Measurements from ENCODE around the gene CNTNAP2. TPM values are rescaled to one million over a fixed set of nuclear protein-coding genes. Genes with fewer than 3 reads are reported as not detected.

CNTNAP2 gene
- total RNA-seq, 1 donor from 2014 or later, result not detected

DNA sequence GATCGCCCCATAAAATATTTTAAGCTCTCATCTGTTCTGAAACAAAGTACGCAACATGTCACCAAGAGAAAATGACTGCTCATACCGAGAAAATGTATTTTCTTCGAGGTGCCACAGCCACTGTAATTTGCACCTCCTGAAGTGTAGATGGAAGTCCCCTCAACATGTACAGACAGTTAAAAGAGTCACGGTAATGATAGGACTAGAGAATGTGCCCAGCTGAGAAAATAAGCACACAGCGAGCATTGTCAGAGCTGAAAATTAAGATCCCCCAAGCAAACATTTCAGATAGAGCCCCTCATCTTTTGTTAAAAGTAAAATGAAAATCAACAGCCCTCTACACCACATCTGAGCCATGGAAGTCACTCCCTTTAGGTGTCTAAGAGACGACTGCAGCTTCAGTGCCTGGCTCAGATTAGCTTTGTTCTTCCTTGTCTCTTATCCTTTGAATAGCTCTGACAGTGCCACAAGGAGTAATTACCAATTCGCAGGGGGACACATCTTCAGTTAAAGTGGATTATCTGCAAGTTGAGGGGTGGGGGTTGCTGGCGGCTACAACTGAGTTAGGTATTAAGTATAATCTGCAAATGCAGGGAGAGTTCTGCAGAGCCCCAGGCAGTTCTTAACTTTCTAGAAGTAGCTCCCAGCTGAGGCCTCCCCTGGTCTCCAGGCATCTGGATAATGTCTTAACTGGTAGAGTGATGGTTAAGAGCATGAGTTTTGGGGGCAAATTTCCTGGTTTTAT is 2251.3 kb downstream of the CNTNAP2 start:
- intact Hi-C loops (cut with micrococcal nuclease), result no loop called here

DNA sequence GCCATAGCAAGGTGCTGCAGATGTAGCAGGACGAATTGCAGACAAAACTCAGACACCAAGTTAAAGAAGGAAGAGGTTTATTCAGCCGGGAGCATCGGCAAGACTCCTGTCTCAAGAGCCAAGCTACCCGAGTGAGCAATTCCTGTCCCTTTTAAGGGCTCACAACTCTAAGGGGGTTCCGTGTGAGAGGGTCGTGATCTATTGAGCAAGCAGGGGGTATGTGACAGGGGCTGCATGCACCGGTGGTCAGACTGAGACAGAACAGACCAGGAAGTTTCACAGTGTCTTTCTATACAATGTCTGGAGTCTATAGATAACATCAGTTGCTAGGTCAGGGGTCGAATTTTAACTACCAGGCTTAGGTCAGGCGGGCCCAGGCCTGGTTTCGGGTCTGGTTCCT is 2252.0 kb downstream of the CNTNAP2 start:
- intact Hi-C loops (cut with micrococcal nuclease), result no loop called here

DNA sequence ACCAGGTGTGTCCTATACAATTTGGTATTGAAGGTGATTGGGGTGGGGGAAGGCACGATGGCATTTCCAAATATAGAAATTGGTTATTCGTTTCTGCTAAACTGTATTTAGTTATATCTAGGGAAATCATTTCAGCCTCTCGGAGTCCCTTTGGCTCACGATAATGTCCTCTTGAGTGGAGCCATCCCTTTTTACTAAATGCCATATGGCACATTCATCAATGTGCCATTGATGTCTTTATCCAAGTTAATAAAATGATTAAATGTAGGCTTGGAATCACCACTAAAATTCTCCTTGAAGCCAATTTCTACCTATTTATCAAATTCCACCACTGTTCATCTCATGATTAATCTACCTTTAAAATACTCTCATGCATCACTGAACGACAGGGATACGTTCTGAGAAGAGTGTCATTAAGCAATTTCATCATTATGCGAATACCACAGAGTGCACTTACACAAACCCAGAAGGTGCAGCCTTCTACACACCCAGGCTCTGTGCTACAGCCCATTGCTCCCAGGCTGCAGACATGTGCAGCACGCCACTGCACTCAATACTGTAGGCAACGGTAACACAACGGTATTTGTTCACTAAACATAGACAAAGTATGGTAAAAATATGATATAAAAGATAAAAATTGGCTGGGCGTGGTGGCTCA is 2254.8 kb downstream of the CNTNAP2 start:
- intact Hi-C loops (cut with micrococcal nuclease), result no loop called here

DNA sequence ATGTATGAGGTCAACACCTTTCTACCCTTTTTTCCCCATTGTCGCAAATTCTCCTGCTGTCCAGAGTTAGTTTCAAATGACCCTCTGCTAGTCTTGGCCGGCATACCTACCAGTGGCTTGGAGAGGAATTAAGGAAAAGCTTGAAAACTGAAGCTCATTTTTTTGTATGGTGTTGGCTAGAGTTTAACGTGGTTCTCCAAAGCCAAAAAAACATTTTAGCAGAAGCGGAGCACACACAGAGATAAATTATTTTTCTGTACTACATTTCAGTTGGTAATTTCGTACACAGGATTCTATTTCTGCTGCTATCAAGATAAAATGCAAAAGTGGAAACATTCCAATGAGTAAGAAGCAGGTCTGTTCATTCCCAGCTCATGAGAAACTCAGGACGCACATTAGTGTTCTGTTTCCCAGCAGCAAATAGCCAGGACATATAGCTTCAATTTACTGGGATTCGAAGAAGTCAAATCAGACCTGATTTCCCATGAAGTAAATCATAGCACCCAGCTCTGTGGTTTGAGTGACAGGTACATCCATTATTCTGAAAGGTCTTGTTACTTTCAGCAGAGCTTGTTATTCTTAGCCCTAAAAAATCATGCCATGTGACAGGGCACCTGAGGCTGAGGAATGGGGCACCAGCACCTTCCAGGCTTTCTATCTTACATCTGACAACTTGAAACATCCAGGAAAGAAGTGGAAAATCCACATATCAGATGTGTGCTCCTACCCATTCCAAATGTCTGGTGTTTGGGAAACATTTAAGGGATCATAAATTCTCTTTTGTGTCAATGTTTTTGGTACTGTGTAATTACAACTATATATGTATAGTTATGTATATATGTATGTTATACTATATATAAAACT is 2258.0 kb downstream of the CNTNAP2 start:
- intact Hi-C loops (cut with micrococcal nuclease), result no loop called here

DNA sequence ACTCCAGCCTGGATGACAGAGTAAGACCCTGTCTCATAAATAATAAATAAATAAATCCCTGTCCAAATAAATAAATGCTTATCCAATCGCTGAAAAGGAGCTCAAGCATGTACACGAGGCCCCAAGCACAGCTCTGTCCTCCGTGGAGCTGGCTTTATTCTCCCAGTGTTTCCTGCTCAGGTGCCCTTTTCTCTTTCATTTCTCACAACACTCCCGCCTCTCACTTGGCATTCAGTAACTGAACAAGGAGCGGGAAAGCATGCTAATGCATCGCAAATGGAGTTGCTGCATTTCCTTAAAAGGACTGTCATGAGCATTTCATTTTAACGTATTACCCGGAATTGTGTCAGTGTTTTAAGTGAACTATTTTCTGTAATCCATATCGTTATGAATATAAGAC is 2263.1 kb downstream of the CNTNAP2 start:
- intact Hi-C loops (cut with micrococcal nuclease), result no loop called here

DNA sequence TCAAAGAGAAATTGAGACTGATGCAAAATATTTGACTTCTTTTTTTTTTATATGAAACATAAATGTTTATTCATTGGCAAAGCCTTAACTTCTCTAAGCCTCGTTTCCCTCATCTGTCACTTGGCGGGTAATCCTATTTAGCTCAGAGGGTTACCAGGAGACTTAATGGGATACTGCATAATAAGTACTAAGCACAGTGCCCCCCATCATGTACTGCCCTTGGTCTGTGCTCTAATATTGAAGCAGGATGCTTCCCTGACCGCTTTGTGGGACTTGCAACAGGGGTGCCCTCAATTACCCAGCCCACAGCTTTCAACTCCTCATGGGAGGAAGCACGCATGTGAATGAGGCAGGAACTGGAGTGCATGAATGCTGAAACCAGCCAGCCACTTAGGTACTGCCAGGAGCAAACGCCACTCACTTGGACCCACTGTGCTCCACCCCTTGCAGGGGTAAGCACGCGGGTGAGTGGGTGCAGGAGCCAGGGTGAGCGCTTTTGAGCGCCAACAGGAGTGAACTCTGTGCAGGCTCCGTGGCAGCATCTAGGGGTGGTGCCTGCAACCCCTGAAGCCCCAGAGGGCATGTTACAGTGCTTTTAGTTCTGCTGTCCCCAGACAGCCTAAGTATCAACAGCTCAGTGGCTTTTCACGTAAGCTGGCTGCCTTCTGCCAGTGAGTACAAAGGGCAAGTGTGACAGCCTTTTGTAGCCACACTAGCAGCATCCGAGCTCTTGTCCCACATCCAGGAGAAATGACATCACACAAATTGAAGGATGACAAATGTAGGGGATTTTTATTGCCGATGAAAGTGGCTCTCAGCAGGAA is 2264.2 kb downstream of the CNTNAP2 start:
- intact Hi-C loops (cut with micrococcal nuclease), result no loop called here

DNA sequence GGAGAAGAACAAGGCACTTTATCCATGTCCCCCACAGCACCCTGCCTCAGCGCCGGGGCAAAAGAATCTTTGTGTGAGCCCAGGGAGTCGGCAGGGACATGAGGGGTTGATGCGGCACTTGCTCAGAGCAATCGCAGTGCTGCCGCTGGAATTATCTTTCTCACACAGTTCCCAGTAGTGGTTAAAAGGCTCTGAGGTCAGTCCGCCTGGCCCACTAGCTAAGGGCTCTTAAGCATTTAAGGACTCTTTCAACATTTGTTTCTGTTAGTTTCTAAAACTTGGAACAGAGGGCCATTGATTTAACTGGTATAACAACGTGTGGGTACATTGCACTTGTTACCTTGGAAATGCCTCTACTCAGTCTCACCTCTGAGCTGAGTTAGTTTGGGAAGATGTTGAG is 2266.0 kb downstream of the CNTNAP2 start:
- intact Hi-C loops (cut with micrococcal nuclease), result no loop called here

DNA sequence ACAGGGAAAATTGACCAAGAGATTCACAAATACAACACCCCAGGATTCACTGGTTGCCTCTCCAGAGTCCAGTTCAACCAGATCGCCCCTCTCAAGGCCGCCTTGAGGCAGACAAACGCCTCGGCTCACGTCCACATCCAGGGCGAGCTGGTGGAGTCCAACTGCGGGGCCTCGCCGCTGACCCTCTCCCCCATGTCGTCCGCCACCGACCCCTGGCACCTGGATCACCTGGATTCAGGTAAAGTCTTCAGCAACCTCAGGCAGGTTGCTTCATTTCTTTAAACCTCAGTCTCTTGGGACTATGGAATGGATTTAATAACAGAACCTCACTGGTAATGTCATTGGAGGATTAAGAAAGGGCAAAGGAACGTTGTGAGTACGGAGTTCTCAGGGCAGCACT is 2267.1 kb downstream of the CNTNAP2 start:
- intact Hi-C loops (cut with micrococcal nuclease), result no loop called here

DNA sequence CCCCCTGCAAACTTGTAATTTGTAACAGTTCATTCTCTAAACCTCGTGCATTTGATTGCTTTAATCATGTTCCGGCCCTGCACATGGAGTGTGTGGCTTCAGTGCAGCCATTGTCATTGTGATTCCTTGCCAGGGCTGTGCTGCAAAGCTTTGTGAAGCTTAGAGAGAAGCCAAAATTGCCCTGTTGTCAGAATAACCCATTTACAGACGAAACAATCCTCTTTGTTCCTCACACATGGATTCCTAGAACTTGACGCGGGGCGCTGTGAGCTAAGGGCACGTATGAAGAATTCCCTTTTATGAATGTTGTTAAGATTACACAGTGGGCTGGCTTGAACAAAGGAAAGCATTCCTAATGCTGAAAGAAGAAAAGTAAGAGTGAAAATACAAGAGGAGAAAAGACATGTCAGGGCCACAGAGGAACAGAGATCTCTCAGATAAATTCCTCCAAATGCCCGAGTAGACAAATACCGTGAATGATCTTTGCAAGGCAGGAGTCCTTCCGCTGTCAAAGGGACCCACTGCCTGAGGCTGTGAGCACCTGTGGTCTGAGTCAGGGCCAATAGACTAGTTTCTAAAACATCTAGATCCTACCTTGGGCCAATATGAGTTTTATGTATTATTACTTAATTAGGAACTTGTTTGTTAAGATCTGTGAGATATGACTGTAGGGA is 2268.5 kb downstream of the CNTNAP2 start:
- intact Hi-C loops (cut with micrococcal nuclease), result no loop called here

DNA sequence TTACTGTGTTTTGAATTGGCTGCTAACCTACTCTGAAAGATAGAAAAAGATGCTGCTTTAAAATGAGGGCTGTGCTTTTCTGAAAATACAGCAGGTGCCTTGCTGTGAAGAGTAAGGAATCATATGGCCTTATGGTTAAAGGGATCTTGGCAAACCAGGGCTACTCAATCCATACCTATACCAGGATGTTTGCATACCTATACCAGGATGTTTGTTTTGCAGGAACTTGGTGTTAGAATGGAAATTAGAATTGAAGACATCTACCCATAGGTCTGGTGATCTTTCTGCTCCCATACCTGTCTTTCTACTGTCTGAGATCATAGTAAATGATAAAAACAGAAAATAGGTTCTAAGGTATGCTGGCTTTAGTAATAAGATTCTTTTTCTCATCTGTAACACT is 2273.8 kb downstream of the CNTNAP2 start:
- intact Hi-C loops (cut with micrococcal nuclease), result no loop called here

DNA sequence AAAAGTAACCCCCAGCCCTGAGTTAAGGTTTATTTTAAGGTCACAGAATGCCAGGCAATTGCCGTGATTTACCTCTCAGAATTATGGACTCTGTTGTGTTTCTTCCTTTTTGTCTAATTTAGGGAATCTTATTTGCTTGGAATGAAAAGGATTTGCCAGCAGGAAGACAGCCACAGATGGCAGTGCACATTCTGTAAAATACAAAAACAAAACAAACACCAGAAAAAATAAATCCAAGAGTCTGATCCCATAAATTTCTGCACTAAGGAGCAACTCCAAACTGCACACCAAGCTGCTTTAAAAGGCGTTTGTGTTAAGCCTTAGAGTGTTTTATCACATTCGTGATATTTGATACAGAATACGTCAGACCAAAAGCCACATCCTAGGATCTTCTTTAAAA is 2275.0 kb downstream of the CNTNAP2 start:
- intact Hi-C loops (cut with micrococcal nuclease), result no loop called here

DNA sequence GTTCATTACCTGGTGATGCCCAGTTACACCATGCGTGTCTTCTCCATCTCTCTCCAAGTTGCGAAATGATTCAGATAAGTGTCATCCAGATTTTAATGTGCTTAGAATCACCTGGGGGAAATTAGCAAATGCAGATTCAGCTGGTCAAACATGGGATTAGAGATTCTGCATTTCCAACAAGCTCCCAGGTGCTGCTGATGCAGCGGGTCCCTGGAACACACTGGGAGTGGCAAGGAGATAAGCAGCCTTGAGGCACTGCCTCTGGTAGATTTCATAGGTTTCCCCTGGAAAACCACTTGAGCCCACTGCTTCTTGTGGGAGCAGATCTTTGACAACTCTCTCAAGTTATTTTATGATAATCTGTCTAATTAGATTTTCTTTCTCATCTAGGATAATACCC is 2278.0 kb downstream of the CNTNAP2 start:
- intact Hi-C loops (cut with micrococcal nuclease), result no loop called here

DNA sequence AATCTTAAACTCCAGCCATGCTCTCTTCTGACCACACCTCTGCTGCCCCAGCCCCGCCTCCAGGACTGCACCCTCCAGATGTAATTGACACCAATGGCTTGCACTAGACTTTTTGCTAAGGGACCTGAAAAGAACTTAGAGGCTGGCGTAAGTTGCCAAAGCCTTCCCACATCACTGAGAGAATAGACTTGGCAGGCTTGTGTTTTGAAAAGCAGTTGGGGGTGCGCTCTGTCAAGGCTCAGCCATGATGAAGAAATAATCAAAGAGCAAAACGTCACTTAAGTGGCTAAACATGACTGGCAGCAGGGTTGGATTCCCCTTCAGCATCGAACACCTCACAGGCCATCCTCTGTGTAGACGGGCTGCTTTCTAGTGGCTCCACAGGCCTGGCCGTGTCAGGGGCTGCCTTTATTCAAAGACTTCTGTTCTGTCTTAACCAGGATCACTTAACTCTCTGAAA is 2278.8 kb downstream of the CNTNAP2 start:
- intact Hi-C loops (cut with micrococcal nuclease), result no loop called here

DNA sequence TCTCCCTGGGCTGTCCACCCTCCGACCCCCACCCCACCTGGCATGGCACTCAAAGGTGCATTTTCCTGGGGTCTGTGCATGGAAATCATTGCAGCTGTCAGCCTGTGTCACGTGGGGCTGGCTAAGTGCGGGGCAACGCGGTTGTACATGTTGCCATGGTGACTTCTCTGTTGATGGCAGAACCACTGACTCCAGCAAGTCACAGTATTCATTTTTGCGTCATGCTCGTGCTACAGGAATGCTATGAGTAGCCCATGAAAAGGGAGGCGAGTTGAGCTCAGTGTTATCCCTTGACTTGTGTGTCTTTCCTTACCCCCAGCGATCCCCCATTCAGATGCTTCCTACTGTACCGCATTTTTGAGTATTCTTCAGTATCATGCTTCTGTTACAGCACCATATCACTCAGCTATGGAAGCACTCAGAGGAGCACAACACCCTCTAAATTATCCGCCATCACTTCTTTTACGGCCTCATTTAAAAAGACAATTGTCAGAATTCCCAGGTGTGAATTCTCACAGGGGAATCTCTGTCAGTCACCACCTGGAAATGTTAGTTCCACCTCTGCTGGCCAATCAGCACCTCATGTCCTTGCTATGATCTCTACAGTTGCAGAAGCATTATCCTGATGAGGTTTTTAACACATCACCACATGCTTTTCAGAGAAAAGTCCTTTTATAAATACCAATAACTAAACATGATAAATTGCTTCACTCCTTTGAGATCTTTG is 2279.6 kb downstream of the CNTNAP2 start:
- intact Hi-C loops (cut with micrococcal nuclease), result no loop called here

DNA sequence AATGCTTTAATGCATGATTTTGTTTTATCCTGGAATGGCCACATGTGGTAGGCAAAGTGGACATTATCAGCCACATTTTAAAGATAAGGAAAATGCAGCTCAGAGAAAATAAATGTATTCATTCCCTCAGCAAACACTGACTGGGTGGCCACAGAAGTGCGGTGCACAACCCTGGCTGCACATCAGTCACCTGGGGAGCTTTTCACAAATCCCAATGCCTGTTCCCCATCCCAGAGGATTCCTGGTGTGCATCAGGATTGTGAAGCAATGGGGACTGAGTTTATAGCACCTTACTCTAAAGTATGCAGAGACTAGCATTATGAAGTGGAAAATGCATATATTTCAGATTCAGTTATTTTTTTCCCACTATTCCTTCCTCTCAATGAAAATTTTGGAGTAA is 2280.5 kb downstream of the CNTNAP2 start:
- intact Hi-C loops (cut with micrococcal nuclease), result no loop called here

DNA sequence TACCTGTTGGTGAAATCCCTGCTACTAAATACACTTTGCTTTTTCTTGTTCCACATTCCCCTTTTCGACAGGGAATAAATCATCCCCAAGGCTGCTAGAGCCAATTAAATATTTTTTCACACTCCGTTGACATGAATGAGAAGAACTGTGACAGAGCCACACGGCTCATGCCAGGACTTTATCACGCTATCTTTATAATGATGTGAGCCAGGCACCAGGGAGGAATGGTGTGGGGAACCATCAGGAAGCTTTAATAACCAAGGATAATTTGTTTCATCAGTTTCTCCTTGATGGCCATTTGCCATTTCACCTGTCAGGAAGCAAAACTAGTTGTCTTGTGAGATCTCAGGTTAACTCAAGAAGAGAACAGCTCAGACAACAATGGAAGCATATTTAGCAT is 2280.9 kb downstream of the CNTNAP2 start:
- intact Hi-C loops (cut with micrococcal nuclease), result no loop called here

DNA sequence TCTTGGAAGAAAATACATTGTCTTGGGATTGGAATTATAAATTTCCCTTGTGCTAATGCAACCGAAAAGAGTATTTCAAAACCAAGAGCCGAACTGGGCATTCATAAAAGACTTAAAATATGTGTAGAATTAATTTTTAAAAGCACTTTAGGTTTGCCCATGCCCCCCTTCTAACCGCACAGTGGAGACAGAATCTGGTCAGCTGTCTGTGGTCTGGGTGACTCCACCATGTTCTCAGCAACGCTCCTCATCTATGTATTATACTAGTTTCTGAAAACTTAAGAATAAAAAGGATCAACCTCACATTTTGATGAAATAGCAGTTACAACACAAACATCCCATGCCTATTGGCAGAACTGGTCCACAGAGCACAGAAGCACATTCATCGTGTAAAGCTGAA is 2281.4 kb downstream of the CNTNAP2 start:
- intact Hi-C loops (cut with micrococcal nuclease), result no loop called here

DNA sequence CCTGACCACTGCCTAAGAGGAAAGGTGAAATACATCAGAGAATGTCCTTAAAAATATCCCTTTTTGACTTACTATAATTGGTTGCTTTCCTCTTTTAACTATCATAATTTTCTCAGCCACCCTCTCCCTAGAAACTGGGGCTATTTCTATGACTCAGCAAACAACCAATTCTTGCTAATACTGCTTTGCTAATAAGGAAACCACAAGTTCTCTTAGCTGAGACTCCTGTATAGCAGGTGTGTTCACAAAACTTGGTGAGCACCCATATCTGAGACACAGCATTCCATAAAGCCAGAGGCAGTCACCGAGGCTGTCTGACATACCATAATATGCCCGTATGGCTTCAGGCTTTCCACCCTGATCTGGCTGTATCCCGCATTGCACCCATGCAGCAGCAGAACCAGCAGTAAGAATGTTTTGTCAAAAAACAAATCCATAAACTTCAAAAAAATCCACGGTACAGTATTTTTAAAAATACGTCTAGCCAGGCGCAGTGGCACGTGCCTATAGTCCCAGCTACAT is 2282.3 kb downstream of the CNTNAP2 start:
- intact Hi-C loops (cut with micrococcal nuclease), result no loop called here

DNA sequence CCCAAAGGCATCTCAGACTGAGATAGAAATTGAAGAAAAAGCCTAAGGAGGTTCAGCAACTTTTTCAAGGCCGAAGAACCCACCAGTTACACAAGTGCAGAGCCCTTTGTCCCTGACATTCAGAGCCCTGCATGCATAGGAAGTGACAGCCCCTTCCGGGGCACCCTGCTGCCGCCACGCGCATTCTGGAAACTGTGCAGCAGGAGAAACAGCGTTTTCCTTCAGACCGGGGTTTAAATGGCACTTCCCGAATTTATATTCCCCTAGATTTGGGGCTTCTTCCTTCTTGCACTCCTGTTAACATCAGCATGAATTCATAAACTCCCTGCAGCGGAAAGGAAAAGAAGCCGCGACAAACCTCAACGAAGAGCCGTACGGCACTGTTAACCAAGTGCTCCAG is 2283.5 kb downstream of the CNTNAP2 start:
- intact Hi-C loops (cut with micrococcal nuclease), result no loop called here

DNA sequence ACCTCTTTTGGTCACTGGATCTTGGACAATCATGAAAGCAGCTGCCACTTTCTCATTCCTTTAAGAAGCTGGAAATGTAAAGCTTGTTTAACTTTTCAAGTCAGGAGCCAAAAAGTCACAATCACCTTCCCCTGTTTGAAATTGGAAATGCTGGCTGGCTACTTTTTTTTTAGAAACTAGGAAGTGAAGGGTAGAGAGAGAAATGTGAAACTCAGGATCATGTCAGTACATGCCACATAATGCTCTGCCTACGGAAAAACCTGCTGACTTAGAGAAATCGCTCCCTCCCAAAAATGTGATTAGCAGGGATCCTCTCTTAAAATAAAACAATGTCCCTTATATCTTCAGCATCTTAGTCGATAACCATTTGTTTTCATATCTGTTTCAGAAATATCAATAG is 2285.6 kb downstream of the CNTNAP2 start:
- intact Hi-C loops (cut with micrococcal nuclease), result no loop called here
